GM12875 (cell line): ENCODE measurements around the gene SOBP.
A peak's percentile ranks its signal among the peaks of the same experiment; 100 is the strongest.

Experiments
- H3K4me3 ChIP-seq: one replicate; pipeline ENCODE4 v1.5.1; 2011; ENCODE audit warnings: low read depth, low read length, control low read depth
- CTCF ChIP-seq: IDR thresholded peaks from 2 replicates; pipeline ENCODE4 v1.5.1; 2011; ENCODE audit warnings: low read depth, mild to moderate bottlenecking, control low read depth, inconsistent platforms, low read length, moderate library complexity, borderline replicate concordance; ENCODE audit not compliant: insufficient read depth

The SOBP gene

GRCh38 chr6:107490566-107491137, 735 bp downstream of the SOBP start:
- no peak for TF ChIP-seq CTCF
- peak overlapping the region; percentile 73 for H3K4me3 ChIP-seq

GRCh38 chr6:107491138-107491609, 1.3 kb downstream of the SOBP start:
- H3K4me3 ChIP-seq = peak overlapping the region; percentile 73
- TF ChIP-seq CTCF = no peak

- H3K4me3 ChIP-seq = peak overlapping the region; percentile 73
- no peak for TF ChIP-seq CTCF
Observed at GRCh38 chr6:107491760-107492660, 2.1 kb downstream of the SOBP start.

- no peak for TF ChIP-seq CTCF
- no peak overlapping the region for H3K4me3 ChIP-seq
Observed at GRCh38 chr6:107493158-107494057, 3.5 kb downstream of the SOBP start.

GRCh38 chr6:107495196-107495643, 5.3 kb downstream of the SOBP start:
- no peak for TF ChIP-seq CTCF
- H3K4me3 ChIP-seq = no peak overlapping the region

- no peak for TF ChIP-seq CTCF
- no peak overlapping the region for H3K4me3 ChIP-seq
Observed at GRCh38 chr6:107495971-107496370, 6.1 kb downstream of the SOBP start.
